HepG2 (cell line): ENCODE results near the gene PARK7. TPM values are rescaled to one million over a fixed set of nuclear protein-coding genes. Genes with fewer than 3 reads are reported as not detected.

ENCODE experiments used
- ARID2 ChIP-seq: sonication (generic); formaldehyde crosslinking; IDR thresholded peaks from 2 replicates; pipeline ENCODE4 v1.8.1; 2022; ENCODE audit warnings: mild to moderate bottlenecking, missing genetic modification reagents, borderline replicate concordance
- DNMT3B ChIP-seq: conservative IDR thresholded peaks from 2 replicates; pipeline ENCODE4 v1.6.1; 2016; ENCODE audit warnings: missing biosample characterization, control low read depth
- ELF1 ChIP-seq: sonication (generic); formaldehyde crosslinking; IDR thresholded peaks from 2 replicates; pipeline ENCODE4 v1.4.0; 2020; ENCODE audit warnings: missing genetic modification reagents
- FIP1L1 ChIP-seq: fragments of 200-400 bp; formaldehyde crosslinking; IDR thresholded peaks from 2 replicates; pipeline ENCODE4 v1.6.1; 2018; ENCODE audit warnings: low read depth, mild to moderate bottlenecking, low read length, moderate library complexity, borderline replicate concordance; ENCODE audit not compliant: insufficient read depth
- FUBP1 ChIP-seq: sonication (generic); formaldehyde crosslinking; IDR thresholded peaks from 2 replicates; pipeline ENCODE4 v1.5.1; 2020; ENCODE audit warnings: missing genetic modification reagents, mild to moderate bottlenecking, borderline replicate concordance
- GTF2F1 ChIP-seq: fragments of 150-350 bp; IDR thresholded peaks from 2 replicates; pipeline ENCODE4 v1.6.1; 2014; ENCODE audit warnings: low read length
- HNRNPUL1 ChIP-seq: fragments of 200-400 bp; formaldehyde crosslinking; IDR thresholded peaks from 2 replicates; pipeline ENCODE4 v1.6.1; 2017; ENCODE audit warnings: low read depth, mild to moderate bottlenecking, low read length, moderate library complexity
- ISX ChIP-seq: sonication (generic); formaldehyde crosslinking; conservative IDR thresholded peaks from 2 replicates; pipeline ENCODE4 v1.5.0; 2020; ENCODE audit warnings: missing genetic modification reagents
- MAF1 ChIP-seq: sonication (generic); formaldehyde crosslinking; IDR thresholded peaks from 2 replicates; pipeline ENCODE4 v1.5.0; 2020; ENCODE audit warnings: missing genetic modification reagents, borderline replicate concordance
- NCOA5 ChIP-seq: sonication (generic); formaldehyde crosslinking; IDR thresholded peaks from 2 replicates; pipeline ENCODE4 v1.4.0; 2020; ENCODE audit warnings: missing genetic modification reagents
- ONECUT2 ChIP-seq: sonication (generic); formaldehyde crosslinking; IDR thresholded peaks from 2 replicates; pipeline ENCODE4 v1.4.0; 2020; ENCODE audit warnings: missing genetic modification reagents
- POLR2AphosphoS5 ChIP-seq: IDR thresholded peaks from 2 replicates; pipeline ENCODE4 v1.6.1; 2012; ENCODE audit warnings: low read depth, low read length
- RFX1 ChIP-seq: fragments of 450-650 bp; IDR thresholded peaks from 2 replicates; pipeline ENCODE4 v1.6.1; 2017
- SPEN ChIP-seq: sonication (generic); formaldehyde crosslinking; IDR thresholded peaks from 2 replicates; pipeline ENCODE4 v1.5.1; 2020; ENCODE audit warnings: low read depth, mild to moderate bottlenecking, missing genetic modification reagents
- TBL1XR1 ChIP-seq: fragments of 150-350 bp; IDR thresholded peaks from 2 replicates; pipeline ENCODE4 v1.6.1; 2014; ENCODE audit warnings: borderline replicate concordance, low read length; ENCODE audit not compliant: partially characterized antibody
- TFAP4 ChIP-seq: sonication (generic); IDR thresholded peaks from 2 replicates; pipeline ENCODE4 v1.6.1; 2016; ENCODE audit warnings: low read depth, borderline replicate concordance
- XRCC5 ChIP-seq: fragments of 200-400 bp; formaldehyde crosslinking; optimal IDR thresholded peaks from 2 replicates; pipeline ENCODE3; 2017; ENCODE audit warnings: mild to moderate bottlenecking, low read length
- ZFYVE20 ChIP-seq: sonication (generic); formaldehyde crosslinking; IDR thresholded peaks from 2 replicates; pipeline ENCODE4 v1.8.0; 2023; ENCODE audit warnings: low read depth, mild to moderate bottlenecking, moderate library complexity, missing genetic modification reagents, borderline replicate concordance
- ZNF136 ChIP-seq: sonication (generic); formaldehyde crosslinking; IDR thresholded peaks from 2 replicates; pipeline ENCODE4 v1.8.1; 2022; ENCODE audit warnings: low read depth, mild to moderate bottlenecking, moderate library complexity, missing genetic modification reagents
- ZNF20 ChIP-seq: sonication (generic); formaldehyde crosslinking; IDR thresholded peaks from 2 replicates; pipeline ENCODE4 v1.4.0; 2020; ENCODE audit warnings: mild to moderate bottlenecking, moderate library complexity, missing genetic modification reagents
- ZNF296 ChIP-seq: sonication (generic); formaldehyde crosslinking; conservative IDR thresholded peaks from 2 replicates; pipeline ENCODE4 v1.5.0; 2020; ENCODE audit warnings: mild to moderate bottlenecking, missing genetic modification reagents
- ZNF704 ChIP-seq: sonication (generic); formaldehyde crosslinking; IDR thresholded peaks from 2 replicates; pipeline ENCODE4 v1.8.1; 2023; ENCODE audit warnings: mild to moderate bottlenecking, inconsistent platforms, moderate library complexity, missing genetic modification reagents, borderline replicate concordance
- polyA plus RNA-seq, 8 experiments: library from polyadenylated mRNA; depleted of rRNA in 3 of 8; stranded (reverse) in 7 of 8; unstranded in 1 of 8; fragments of >200 nt; fragmentation: Illumina TruSeq in 4 of 8; extraction: Trizol in 4 of 8; gene quantifications; 2 replicates each; pipeline versions ENCODE4 v1.2.1 to v1.2.3, GENCODE V29; 2011 to 2016; ENCODE audit warnings: low read depth in 4 of 8, missing spikeins in 1 of 8, mixed read lengths in 1 of 8; ENCODE audit not compliant: insufficient read depth in 1 of 8
- total RNA-seq, 5 experiments: library from RNA; depleted of rRNA; stranded (reverse); fragments of >200 nt; fragmentation: Illumina TruSeq; extraction: Trizol; gene quantifications; 2 replicates each; pipeline ENCODE4 v1.2.3, GENCODE V29; 2016; ENCODE audit warnings: low read depth in 1 of 5

PARK7 gene
- total and polyA plus RNA-seq, 2 of the 13 experiments (the other 11 are each of a cell fraction or from before 2014, with no cell fraction given) = 212 to 296 TPM

GRCh38 chr1:7975212-7975865 lies 13.8 kb downstream of the PARK7 start (continued):
- TF ChIP-seq FIP1L1 (no peak), ZNF704 (no peak), XRCC5 (peak; percentile 97), ARID2 (no peak), ONECUT2 (no peak), MAF1 (no peak), HNRNPUL1 (no peak), ZNF136 (CRISPR knock-in tag) (no peak), ZFYVE20 (CRISPR knock-in tag) (no peak), ZNF296 (CRISPR knock-in tag) (no peak), ELF1 (0 out of 2 replicates have a peak, but pooled peaks have one; percentile 15), GTF2F1 (no peak), TBL1XR1 (no peak), SPEN (peak; percentile 37; the same call in 1 of the 2 replicates), TFAP4 (peak; percentile 79; the same call in 1 of the 2 replicates), DNMT3B (no peak), ISX (CRISPR knock-in tag) (no peak), FUBP1 (CRISPR knock-in tag) (no peak), ZNF20 (CRISPR knock-in tag) (no peak), NCOA5 (CRISPR knock-in tag) (no peak), POLR2AphosphoS5 (no peak), RFX1 (no peak)
- TF ChIP-seq, all 625 proteins: peak for 107
